Liver (tissue), 9 donors: Measurements from ENCODE around the gene TRMT61A. TPM values are rescaled to one million over a fixed set of nuclear protein-coding genes. Genes with fewer than 3 reads are reported as not detected.

Experiments
- DNase-seq: peaks from one replicate; pipeline ENCODE4 v3.0.0-alpha.2; 2017; ENCODE audit warnings: low spot score
- H3K27ac ChIP-seq, 2 donors: one replicate each; pipeline ENCODE4 v1.7.0; 2013; ENCODE audit warnings: inconsistent platforms in 2 of 2, low read length in 2 of 2, control low read depth in 1 of 2, low read depth in 1 of 2, mild to moderate bottlenecking in 1 of 2
- H3K27me3 ChIP-seq, 4 donors: one replicate each; pipeline versions ENCODE4 v1.6.1 to v1.7.0; 2013; ENCODE audit warnings: low read length in 3 of 4, inconsistent platforms in 1 of 4, mild to moderate bottlenecking in 1 of 4, moderate library complexity in 1 of 4; ENCODE audit not compliant: control insufficient read depth in 4 of 4, insufficient read depth in 4 of 4
- H3K36me3 ChIP-seq, 4 donors: one replicate each; pipeline versions ENCODE4 v1.6.1 to v1.7.0; 2013; ENCODE audit warnings: low read length in 3 of 4, mild to moderate bottlenecking in 3 of 4, low read depth in 1 of 4, moderate library complexity in 1 of 4; ENCODE audit not compliant: control insufficient read depth in 4 of 4, insufficient read depth in 3 of 4
- H3K4me1 ChIP-seq, 4 donors: one replicate each; pipeline versions ENCODE4 v1.6.1 to v1.7.0; 2013; ENCODE audit warnings: low read length in 3 of 4, mild to moderate bottlenecking in 3 of 4, moderate library complexity in 1 of 4; ENCODE audit not compliant: control insufficient read depth in 4 of 4, insufficient read depth in 4 of 4
- H3K4me3 ChIP-seq, 3 donors: one replicate each; pipeline versions ENCODE4 v1.6.1 to v1.7.0; 2013; ENCODE audit warnings: low read length in 3 of 3, control low read depth in 1 of 3, low read depth in 1 of 3, mild to moderate bottlenecking in 1 of 3
- H3K9ac ChIP-seq, 2 donors: one replicate each; pipeline ENCODE4 v1.7.0; 2013; ENCODE audit warnings: low read length in 2 of 2, mild to moderate bottlenecking in 2 of 2, moderate library complexity in 2 of 2, control low read depth in 1 of 2, low read depth in 1 of 2
- H3K9me3 ChIP-seq, 4 donors: one replicate each; pipeline versions ENCODE4 v1.6.1 to v1.7.0; 2013; ENCODE audit warnings: low read length in 3 of 4; ENCODE audit not compliant: control insufficient read depth in 4 of 4
- EGR1 ChIP-seq, 2 donors: IDR thresholded peaks; 2 replicates each; pipeline ENCODE4 v1.6.1; 2016 to 2018; ENCODE audit warnings: antibody characterized with exemption in 2 of 2, low read depth in 2 of 2
- FOXA1 ChIP-seq: IDR thresholded peaks from 2 replicates; pipeline ENCODE4 v1.6.1; 2016; ENCODE audit warnings: antibody characterized with exemption
- FOXA2 ChIP-seq: IDR thresholded peaks from 2 replicates; pipeline ENCODE4 v1.6.1; 2016; ENCODE audit warnings: antibody characterized with exemption
- GABPA ChIP-seq, 2 donors: IDR thresholded peaks in 1 of 2; conservative IDR thresholded peaks in 1 of 2; 2 replicates each; pipeline ENCODE4 v1.6.1; 2016; ENCODE audit warnings: antibody characterized with exemption in 2 of 2, mild to moderate bottlenecking in 1 of 2, moderate library complexity in 1 of 2
- HNF4G ChIP-seq: IDR thresholded peaks from 2 replicates; pipeline ENCODE4 v1.6.1; 2016; ENCODE audit warnings: antibody characterized with exemption
- NR2F2 ChIP-seq: IDR thresholded peaks from 2 replicates; pipeline ENCODE4 v1.6.1; 2016; ENCODE audit warnings: antibody characterized with exemption
- RAD21 ChIP-seq, 2 donors: IDR thresholded peaks; 2 replicates each; pipeline ENCODE4 v1.6.1; 2016; ENCODE audit warnings: antibody characterized with exemption in 2 of 2, mild to moderate bottlenecking in 2 of 2
- RXRA ChIP-seq, 2 donors: IDR thresholded peaks; 2 replicates each; pipeline ENCODE4 v1.6.1; 2017 to 2018; ENCODE audit warnings: antibody characterized with exemption in 2 of 2, mild to moderate bottlenecking in 1 of 2
- SP1 ChIP-seq: IDR thresholded peaks from 2 replicates; pipeline ENCODE4 v1.6.1; 2018; ENCODE audit warnings: antibody characterized with exemption, mild to moderate bottlenecking
- TAF1 ChIP-seq: conservative IDR thresholded peaks from 2 replicates; pipeline ENCODE4 v1.6.1; 2016; ENCODE audit warnings: antibody characterized with exemption, mild to moderate bottlenecking
- YY1 ChIP-seq: IDR thresholded peaks from 2 replicates; pipeline ENCODE4 v1.6.1; 2016; ENCODE audit warnings: antibody characterized with exemption, mild to moderate bottlenecking
- whole genome bisulfite sequencing: extraction: QIAGEN DNeasy Blood & Tissue Kit; methylation state at CpG from one replicate; pipeline ENCODE4 v1.1.7; 2013; 5-methylcytosine and 5-hydroxymethylcytosine counted together
- polyA plus RNA-seq, 2 donors: library from polyadenylated mRNA; stranded (reverse) in 1 of 2; unstranded in 1 of 2; fragments of 200-250 nt in 1 of 2; fragments of >200 nt in 1 of 2; fragmentation: Nextera tagmentation in 1 of 2; extraction: Ambion mirVana in 1 of 2; gene quantifications; one replicate each; pipeline versions ENCODE4 v1.2.1 to v1.2.3, GENCODE V29; 2013 to 2015
- total RNA-seq, 2 donors: library from RNA; depleted of rRNA; stranded (reverse); fragments of >200 nt; gene quantifications; one replicate each; pipeline ENCODE4 v1.2.3, GENCODE V29; 2014
- TF ChIP-seq, protein P1 (sequence below): IDR thresholded peaks from 2 replicates; pipeline ENCODE4 v1.6.1; 2016; ENCODE audit warnings: antibody characterized with exemption
- TF ChIP-seq, protein P2 (sequence below): IDR thresholded peaks from 2 replicates; pipeline ENCODE4 v1.6.1; 2016; ENCODE audit warnings: antibody characterized with exemption
- TF ChIP-seq, protein P3 (sequence below): IDR thresholded peaks from 2 replicates; pipeline ENCODE4 v1.6.1; 2016; ENCODE audit warnings: antibody characterized with exemption, mild to moderate bottlenecking
- TF ChIP-seq, protein P4 (sequence below): fragments of 150-350 bp; IDR thresholded peaks from 2 replicates; pipeline ENCODE4 v1.5.1; 2017; ENCODE audit warnings: improper control_type of control experiment, low read depth, low read length; ENCODE audit not compliant: missing input control
- donor health status: healthy.
- donor health status: healthy.
- donor health status: healthy.
- donor health status: healthy.
- donor health status: healthy.

Gene TRMT61A
- total and polyA plus RNA-seq, 4 donors: 4.1 to 8.0 (median 6.5) TPM

DNA sequence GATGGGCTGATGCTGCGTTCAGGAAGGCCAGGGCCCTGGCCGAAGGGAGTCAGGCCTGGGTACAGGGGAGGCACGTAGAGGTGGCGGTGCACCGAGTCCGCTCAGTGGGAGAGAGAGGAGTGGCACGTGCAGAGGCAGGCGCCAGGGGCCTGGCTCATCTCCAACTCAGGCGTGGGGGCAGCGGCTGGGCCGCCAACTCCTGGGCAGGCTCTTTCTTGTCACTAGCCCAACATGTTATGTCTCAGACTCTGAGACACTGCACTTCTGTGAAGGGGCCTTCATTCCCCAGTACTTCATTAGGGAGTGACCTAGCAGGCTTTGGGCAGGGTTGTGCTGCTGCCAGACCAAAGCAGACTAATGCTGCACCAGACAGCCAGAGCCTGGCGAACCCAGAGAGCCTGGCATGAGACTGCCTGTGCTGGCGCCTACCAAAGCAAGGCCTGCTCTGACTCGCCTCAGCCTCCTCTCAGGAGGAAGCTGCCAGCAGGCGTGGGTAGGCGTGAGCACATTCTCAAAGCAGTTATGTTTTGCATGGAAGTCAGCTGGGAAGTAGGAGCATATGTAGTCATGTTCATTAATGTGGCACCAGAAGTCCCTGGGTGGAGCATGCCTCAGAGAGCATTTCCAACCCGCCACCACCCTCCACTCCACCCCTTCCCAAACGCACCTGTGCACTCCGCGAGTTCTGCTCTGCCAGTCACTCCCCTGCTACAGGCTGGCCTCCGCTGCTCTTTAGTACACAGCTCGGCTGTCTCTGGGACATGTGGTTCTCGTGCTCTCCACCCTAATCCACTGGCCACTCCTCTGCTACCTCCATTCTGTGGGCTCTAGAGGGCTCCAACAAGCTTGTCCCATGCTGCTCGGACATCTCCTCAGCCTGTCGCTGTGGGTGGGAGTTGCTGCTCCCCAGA is 16.0 kb upstream of the TRMT61A start:
- H3K4me3 ChIP-seq: no peak overlapping the region
- no peak for DNase-seq
- no peak overlapping the region for H3K27ac ChIP-seq
- TF ChIP-seq RXRA (IDR thresholded peaks at IDR 0.05) (no peak), NR2F2 (no peak), GABPA (IDR thresholded peaks at IDR 0.05 in 1 of 2, conservative IDR thresholded peaks at IDR 0.05 in 1 of 2) (no peak), TAF1 (no peak), EGR1 (IDR thresholded peaks at IDR 0.05; ENCODE audit: low read depth in 2 of 2) (no peak), FOXA1 (no peak), HNF4G (no peak), FOXA2 (no peak), YY1 (no peak), SP1 (no peak), RAD21 (IDR thresholded peaks at IDR 0.05) (no peak)
- TF ChIP-seq, protein P1, sequence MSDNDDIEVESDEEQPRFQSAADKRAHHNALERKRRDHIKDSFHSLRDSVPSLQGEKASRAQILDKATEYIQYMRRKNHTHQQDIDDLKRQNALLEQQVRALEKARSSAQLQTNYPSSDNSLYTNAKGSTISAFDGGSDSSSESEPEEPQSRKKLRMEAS: no peak
- TF ChIP-seq, protein P2, sequence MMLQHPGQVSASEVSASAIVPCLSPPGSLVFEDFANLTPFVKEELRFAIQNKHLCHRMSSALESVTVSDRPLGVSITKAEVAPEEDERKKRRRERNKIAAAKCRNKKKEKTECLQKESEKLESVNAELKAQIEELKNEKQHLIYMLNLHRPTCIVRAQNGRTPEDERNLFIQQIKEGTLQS: no peak
- TF ChIP-seq, protein P3, sequence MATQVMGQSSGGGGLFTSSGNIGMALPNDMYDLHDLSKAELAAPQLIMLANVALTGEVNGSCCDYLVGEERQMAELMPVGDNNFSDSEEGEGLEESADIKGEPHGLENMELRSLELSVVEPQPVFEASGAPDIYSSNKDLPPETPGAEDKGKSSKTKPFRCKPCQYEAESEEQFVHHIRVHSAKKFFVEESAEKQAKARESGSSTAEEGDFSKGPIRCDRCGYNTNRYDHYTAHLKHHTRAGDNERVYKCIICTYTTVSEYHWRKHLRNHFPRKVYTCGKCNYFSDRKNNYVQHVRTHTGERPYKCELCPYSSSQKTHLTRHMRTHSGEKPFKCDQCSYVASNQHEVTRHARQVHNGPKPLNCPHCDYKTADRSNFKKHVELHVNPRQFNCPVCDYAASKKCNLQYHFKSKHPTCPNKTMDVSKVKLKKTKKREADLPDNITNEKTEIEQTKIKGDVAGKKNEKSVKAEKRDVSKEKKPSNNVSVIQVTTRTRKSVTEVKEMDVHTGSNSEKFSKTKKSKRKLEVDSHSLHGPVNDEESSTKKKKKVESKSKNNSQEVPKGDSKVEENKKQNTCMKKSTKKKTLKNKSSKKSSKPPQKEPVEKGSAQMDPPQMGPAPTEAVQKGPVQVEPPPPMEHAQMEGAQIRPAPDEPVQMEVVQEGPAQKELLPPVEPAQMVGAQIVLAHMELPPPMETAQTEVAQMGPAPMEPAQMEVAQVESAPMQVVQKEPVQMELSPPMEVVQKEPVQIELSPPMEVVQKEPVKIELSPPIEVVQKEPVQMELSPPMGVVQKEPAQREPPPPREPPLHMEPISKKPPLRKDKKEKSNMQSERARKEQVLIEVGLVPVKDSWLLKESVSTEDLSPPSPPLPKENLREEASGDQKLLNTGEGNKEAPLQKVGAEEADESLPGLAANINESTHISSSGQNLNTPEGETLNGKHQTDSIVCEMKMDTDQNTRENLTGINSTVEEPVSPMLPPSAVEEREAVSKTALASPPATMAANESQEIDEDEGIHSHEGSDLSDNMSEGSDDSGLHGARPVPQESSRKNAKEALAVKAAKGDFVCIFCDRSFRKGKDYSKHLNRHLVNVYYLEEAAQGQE: no peak
- TF ChIP-seq, protein P4, sequence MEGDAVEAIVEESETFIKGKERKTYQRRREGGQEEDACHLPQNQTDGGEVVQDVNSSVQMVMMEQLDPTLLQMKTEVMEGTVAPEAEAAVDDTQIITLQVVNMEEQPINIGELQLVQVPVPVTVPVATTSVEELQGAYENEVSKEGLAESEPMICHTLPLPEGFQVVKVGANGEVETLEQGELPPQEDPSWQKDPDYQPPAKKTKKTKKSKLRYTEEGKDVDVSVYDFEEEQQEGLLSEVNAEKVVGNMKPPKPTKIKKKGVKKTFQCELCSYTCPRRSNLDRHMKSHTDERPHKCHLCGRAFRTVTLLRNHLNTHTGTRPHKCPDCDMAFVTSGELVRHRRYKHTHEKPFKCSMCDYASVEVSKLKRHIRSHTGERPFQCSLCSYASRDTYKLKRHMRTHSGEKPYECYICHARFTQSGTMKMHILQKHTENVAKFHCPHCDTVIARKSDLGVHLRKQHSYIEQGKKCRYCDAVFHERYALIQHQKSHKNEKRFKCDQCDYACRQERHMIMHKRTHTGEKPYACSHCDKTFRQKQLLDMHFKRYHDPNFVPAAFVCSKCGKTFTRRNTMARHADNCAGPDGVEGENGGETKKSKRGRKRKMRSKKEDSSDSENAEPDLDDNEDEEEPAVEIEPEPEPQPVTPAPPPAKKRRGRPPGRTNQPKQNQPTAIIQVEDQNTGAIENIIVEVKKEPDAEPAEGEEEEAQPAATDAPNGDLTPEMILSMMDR: no peak
- H3K27me3 ChIP-seq: no peaks in the 10 kb centered on the region
- H3K9me3 ChIP-seq: no peaks in the 10 kb centered on the region
- WGBS: 71% methylated on average over 25 of the region's 25 CpGs
- H3K9ac ChIP-seq: no peak overlapping the region
- peaks cover 0 to 6% (median 2%) of the 10 kb centered on the region in 4 donors for H3K4me1 ChIP-seq
- peaks cover 0 to 7% (median 6%) of the 10 kb centered on the region in 4 donors for H3K36me3 ChIP-seq
